Caco-2 (cell line): ENCODE measurements around the gene LSG1. TPM values are rescaled to one million over a fixed set of nuclear protein-coding genes. Genes with fewer than 3 reads are reported as not detected.

Experiments
- BruUV-seq: library from RNA; stranded (reverse); fragments of 400-500 nt; replicated peaks from 2 replicates; lab custom pipeline; 2021; lab: Mats Ljungman, UMichigan
- CTCF ChIA-PET: fragments of 300-600 bp; sonication (Branson Sonifier 250); formaldehyde crosslinking; loops from one replicate; lab custom pipeline; 2022; ENCODE audit warnings: antibody characterized with exemption; lab: Charles Lee
- POLR2A ChIA-PET: fragments of 300-600 bp; sonication (Branson Sonifier 250); formaldehyde crosslinking; loops from one replicate; lab custom pipeline; 2022; ENCODE audit warnings: antibody characterized with exemption; lab: Charles Lee
- DNase-seq, 2 experiments: peaks; one replicate each; pipeline versions ENCODE4 v3.0.0 to v3.0.0-alpha.2; 2020 to 2022
- H3K27me3 ChIP-seq: replicated peaks from 2 replicates; pipeline ENCODE4 v1.6.0; 2011; ENCODE audit warnings: low read length; ENCODE audit not compliant: control insufficient read depth, insufficient read depth
- H3K36me3 ChIP-seq: 2 replicates; pipeline ENCODE4 v1.5.1; 2011; ENCODE audit warnings: low read length; ENCODE audit not compliant: control insufficient read depth, insufficient read depth
- H3K4me1 ChIP-seq: fragments of 250-450 bp; sonication (Bioruptor Pico); 2 replicates; pipeline ENCODE4 v1.5.1; 2020; ENCODE audit warnings: mild to moderate bottlenecking
- H3K4me3 ChIP-seq: 2 replicates; pipeline ENCODE4 v1.5.1; 2011; ENCODE audit warnings: low read depth, mild to moderate bottlenecking, control low read depth, low read length
- H3K9me3 ChIP-seq: fragments of 250-450 bp; sonication (Bioruptor Pico); 2 replicates; pipeline ENCODE4 v1.5.1; 2020; ENCODE audit warnings: mild to moderate bottlenecking, moderate library complexity
- H3K27ac Mint-ChIP-seq: one replicate; pipeline ENCODE4 v1.8.0; 2022; ENCODE audit warnings: mixed read lengths; ENCODE audit not compliant: unreplicated experiment
- H3K27me3 Mint-ChIP-seq: one replicate; pipeline ENCODE4 v1.8.0; 2022; ENCODE audit warnings: mixed read lengths; ENCODE audit not compliant: insufficient read depth, unreplicated experiment
- H3K36me3 Mint-ChIP-seq: one replicate; pipeline ENCODE4 v1.8.0; 2022; ENCODE audit warnings: mild to moderate bottlenecking, mixed read lengths; ENCODE audit not compliant: insufficient read depth, unreplicated experiment
- H3K4me1 Mint-ChIP-seq: one replicate; pipeline ENCODE4 v1.8.0; 2022; ENCODE audit warnings: low read depth, mixed read lengths; ENCODE audit not compliant: unreplicated experiment
- H3K4me3 Mint-ChIP-seq: one replicate; pipeline ENCODE4 v1.8.0; 2022; ENCODE audit warnings: mild to moderate bottlenecking, moderate library complexity, mixed read lengths; ENCODE audit not compliant: unreplicated experiment
- H3K9me3 Mint-ChIP-seq: one replicate; pipeline ENCODE4 v1.8.0; 2022; ENCODE audit warnings: mixed read lengths; ENCODE audit not compliant: unreplicated experiment
- CTCF ChIP-seq, 2 experiments: fragments of 200-600 bp in 1 of 2; IDR thresholded peaks; 1 replicate in 1 of 2; 2 replicates in 1 of 2; pipeline versions ENCODE4 v1.5.1 to v1.8.0; 2011 to 2022; ENCODE audit warnings: antibody characterized with exemption in 1 of 2, control low read depth in 1 of 2, inconsistent platforms in 1 of 2, low read depth in 1 of 2, low read length in 1 of 2, mild to moderate bottlenecking in 1 of 2, moderate library complexity in 1 of 2; ENCODE audit not compliant: insufficient read depth in 1 of 2, severe bottlenecking in 1 of 2, unreplicated experiment in 1 of 2
- intact Hi-C: fragments of 100-400 bp; cut with micrococcal nuclease; formaldehyde crosslinking; loops from one replicate; pipeline ENCODE4 v1.10.0; 2022; ENCODE audit not compliant: unreplicated experiment
- total RNA-seq: library from RNA; stranded (reverse); gene quantifications from 2 replicates; pipeline ENCODE4 v1.2.3, GENCODE V29; 2022

LSG1 gene
- total RNA-seq, 1 experiment from 2014 or later, result 48.0 TPM

- CTCF ChIA-PET, result no interaction called here
Observed at GRCh38 chr3:194675680-194676079, 3.7 kb upstream of the LSG1 start.

GRCh38 chr3:194675081-194675640, 3.2 kb upstream of the LSG1 start:
- peaks cover 9% of the 10 kb centered on the region for H3K4me1 ChIP-seq
- Mint-ChIP-seq H3K4me3 (no peak overlapping the region), H3K9me3 (no peaks in the 10 kb centered on the region), H3K4me1 (no peaks in the 10 kb centered on the region), H3K36me3 (peaks cover 10% of the 10 kb centered on the region), H3K27me3 (no peaks in the 10 kb centered on the region), H3K27ac (no peak overlapping the region)
- no peak for DNase-seq
- no TSS peak for BruUV-seq
- intact Hi-C loops, result no loop called here
- no peaks in the 10 kb centered on the region for H3K27me3 ChIP-seq
- ChIA-PET CTCF (no interaction called here), POLR2A (no interaction called here)
- no peaks in the 10 kb centered on the region for H3K36me3 ChIP-seq
- no peak for TF ChIP-seq CTCF (IDR thresholded peaks at IDR 0.05; ENCODE audit: insufficient read depth in 1 of 2, low read depth in 1 of 2, low read length in 1 of 2, severe bottlenecking in 1 of 2, unreplicated experiment in 1 of 2)
- no peak overlapping the region for H3K4me3 ChIP-seq
- no peaks in the 10 kb centered on the region for H3K9me3 ChIP-seq

More at GRCh38 chr3:194675680-194676079, 3.7 kb upstream of the LSG1 start:
- no peaks in the 10 kb centered on the region for H3K36me3 ChIP-seq
- no TSS peak for BruUV-seq
- no peak for TF ChIP-seq CTCF (IDR thresholded peaks at IDR 0.05; ENCODE audit: insufficient read depth in 1 of 2, low read depth in 1 of 2, low read length in 1 of 2, severe bottlenecking in 1 of 2, unreplicated experiment in 1 of 2)
- Mint-ChIP-seq H3K4me1 (no peaks in the 10 kb centered on the region), H3K4me3 (no peak overlapping the region), H3K36me3 (peaks cover 10% of the 10 kb centered on the region), H3K27ac (no peak overlapping the region), H3K27me3 (no peaks in the 10 kb centered on the region), H3K9me3 (no peaks in the 10 kb centered on the region)
- POLR2A ChIA-PET, result no interaction called here
- no peaks in the 10 kb centered on the region for H3K27me3 ChIP-seq
- no peaks in the 10 kb centered on the region for H3K9me3 ChIP-seq
- peaks cover 6% of the 10 kb centered on the region for H3K4me1 ChIP-seq
- DNase-seq, result no peak
- no peak overlapping the region for H3K4me3 ChIP-seq
- intact Hi-C loops, result no loop called here

- H3K9me3 ChIP-seq, result no peaks in the 10 kb centered on the region
- no peak for TF ChIP-seq CTCF (IDR thresholded peaks at IDR 0.05; ENCODE audit: insufficient read depth in 1 of 2, low read depth in 1 of 2, low read length in 1 of 2, severe bottlenecking in 1 of 2, unreplicated experiment in 1 of 2)
- no peak overlapping the region for H3K4me3 ChIP-seq
- H3K27me3 ChIP-seq, result no peaks in the 10 kb centered on the region
- peaks cover 11% of the 10 kb centered on the region for H3K36me3 Mint-ChIP-seq
- CTCF ChIA-PET, result interaction anchor here (1.0 kb wide), 1 partner anchor 9 kb away, joined by 4 read pairs; no protein-coding TSS in a partner anchor
- H3K4me3 Mint-ChIP-seq, result no peak overlapping the region
- no peaks in the 10 kb centered on the region for H3K27me3 Mint-ChIP-seq
- H3K9me3 Mint-ChIP-seq, result no peaks in the 10 kb centered on the region
- no peak for DNase-seq
- intact Hi-C loops, result no loop called here
- H3K4me1 Mint-ChIP-seq, result no peaks in the 10 kb centered on the region
- no TSS peak for BruUV-seq
- no peaks in the 10 kb centered on the region for H3K36me3 ChIP-seq
- POLR2A ChIA-PET, result no interaction called here
- H3K27ac Mint-ChIP-seq, result no peak overlapping the region
- H3K4me1 ChIP-seq, result peaks cover 9% of the 10 kb centered on the region
Observed at GRCh38 chr3:194673761-194674160, 1.8 kb upstream of the LSG1 start.
